Upper lobe of left lung (tissue), 6 donors: ENCODE data around the gene CNIH2. TPM values are rescaled to one million over a fixed set of nuclear protein-coding genes. Genes with fewer than 3 reads are reported as not detected.
A peak's percentile ranks its signal among the peaks of the same experiment; 100 is the strongest.

ENCODE experiments used
- ATAC-seq, 2 donors: fragments of 200-7000 bp; cut with Tn5 transposase; one replicate each; pipeline ENCODE4 v1.9.1; 2022; ENCODE audit warnings: mild to moderate bottlenecking in 2 of 2, moderate library complexity in 2 of 2; ENCODE audit not compliant: low FRiP score in 2 of 2
- DNase-seq, 2 donors: peaks; one replicate each; pipeline ENCODE4 v3.0.0-alpha.2; 2019 to 2020
- H3K27ac ChIP-seq, 4 donors: fragments of 200-600 bp; sonication (generic); one replicate each; pipeline ENCODE4 v1.5.1; 2016 to 2019
- H3K27me3 ChIP-seq, 4 donors: fragments of 200-600 bp; sonication (generic); one replicate each; pipeline ENCODE4 v1.5.1; 2017 to 2019
- H3K36me3 ChIP-seq, 4 donors: fragments of 200-600 bp; sonication (generic); one replicate each; pipeline ENCODE4 v1.5.1; 2016 to 2019
- H3K4me1 ChIP-seq, 4 donors: fragments of 200-600 bp; sonication (generic); one replicate each; pipeline ENCODE4 v1.5.1; 2018 to 2019
- H3K4me3 ChIP-seq, 4 donors: fragments of 200-600 bp; sonication (generic); one replicate each; pipeline ENCODE4 v1.5.1; 2017 to 2019; ENCODE audit warnings: mild to moderate bottlenecking in 2 of 4, moderate library complexity in 1 of 4
- H3K9me3 ChIP-seq, 4 donors: fragments of 200-600 bp; sonication (generic); one replicate each; pipeline ENCODE4 v1.5.1; 2018 to 2019
- EP300 ChIP-seq, 4 donors: sonication (generic); formaldehyde crosslinking; IDR thresholded peaks; one replicate each; pipeline ENCODE4 v1.5.1; 2017; ENCODE audit warnings: antibody characterized with exemption in 4 of 4, control low read depth in 2 of 4
- POLR2A ChIP-seq, 4 donors: fragments of 450-650 bp; IDR thresholded peaks; one replicate each; pipeline ENCODE4 v1.5.1; 2016 to 2017; ENCODE audit warnings: antibody characterized with exemption in 4 of 4, mild to moderate bottlenecking in 2 of 4
- POLR2AphosphoS5 ChIP-seq, 2 donors: sonication (generic); formaldehyde crosslinking; IDR thresholded peaks; one replicate each; pipeline ENCODE4 v1.5.1; 2017; ENCODE audit warnings: antibody characterized with exemption in 2 of 2
- WGBS, 2 donors: methylation state at CpG; one replicate each; pipeline ENCODE4 v1.1.5; 2017 to 2018; 5-methylcytosine and 5-hydroxymethylcytosine counted together
- total RNA-seq, 6 donors: library from RNA; depleted of rRNA in 4 of 6; stranded (reverse); fragments of >200 nt in 4 of 6; gene quantifications; one replicate each; pipeline versions ENCODE4 v1.1.0 to v1.2.1, GENCODE V29; 2016 to 2021
- TF ChIP-seq, protein P1 (sequence below), 6 experiments: fragments of 450-650 bp in 4 of 6; fragments of 200-600 bp in 2 of 6; sonication (generic) in 2 of 6; IDR thresholded peaks; one replicate each; pipeline ENCODE4 v1.5.1; 2016 to 2019; ENCODE audit warnings: antibody characterized with exemption in 6 of 6
- donor health status: DM: no; HTN: no; CAD: no; lungs with moderate emphysema.
- donor health status: DM: no; HTN: yes; CAD: no; lungs with severe emphysema.

Gene CNIH2
- total RNA-seq, 6 donors from 2014 or later, result 1.4 to 2.0 (median 1.6) TPM; not detected in 2

DNA sequence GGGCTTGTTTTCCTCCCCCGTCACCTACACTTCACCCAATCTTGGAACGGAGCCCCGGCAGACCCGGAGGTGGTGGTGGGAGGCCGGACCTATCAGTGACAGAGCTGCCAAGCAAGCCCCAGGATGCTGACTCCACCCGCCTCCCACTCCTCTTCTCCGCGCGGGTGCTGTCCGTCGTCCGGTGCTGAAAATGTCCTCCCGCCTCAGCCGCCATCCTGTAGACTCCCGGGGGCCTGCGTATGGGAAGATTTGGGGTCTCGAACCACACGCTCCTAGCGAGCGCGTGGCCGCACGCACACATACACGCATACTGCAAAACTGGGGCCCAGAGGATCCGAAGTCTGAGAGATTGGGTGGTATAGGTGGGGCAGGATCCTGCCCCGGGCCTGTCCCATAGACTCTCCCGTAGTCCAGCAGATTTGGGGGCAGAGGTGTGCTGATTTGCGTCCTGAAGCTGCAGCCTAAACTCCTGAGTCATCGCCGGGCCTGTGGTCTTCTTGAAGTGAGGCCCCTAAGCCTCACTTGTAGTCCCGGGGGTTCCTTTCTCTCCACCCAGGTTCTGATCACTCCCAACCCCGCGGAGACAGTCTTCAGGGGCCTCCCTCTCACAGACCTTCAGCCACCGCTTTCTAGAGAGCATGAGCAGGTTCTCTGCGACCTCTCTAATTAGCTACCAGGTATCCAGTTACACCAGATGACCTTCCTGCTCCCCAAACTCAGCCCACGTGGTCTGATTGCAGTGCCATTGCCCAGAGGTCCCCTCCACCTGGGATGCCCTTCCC, 11.8 kb downstream of the CNIH2 start:
- Histone ChIP-seq H3K4me3 (peak overlapping the region; percentile 43 to 94 (median 77)), H3K27me3 (peaks cover 0 to 29% (median 9%) of the 10 kb centered on the region in 4 donors), H3K27ac (peak overlapping the region; percentile 90 to 94 (median 94)), H3K36me3 (peaks cover 0 to 16% (median 3%) of the 10 kb centered on the region in 4 donors), H3K9me3 (no peaks in the 10 kb centered on the region), H3K4me1 (peaks cover 23 to 45% (median 27%) of the 10 kb centered on the region in 4 donors)
- WGBS, 2 donors, result 6 to 18% methylated on average over 22 to 34 of the region's 36 CpGs
- ATAC-seq, result peak; percentile 72 to 77
- no peak for TF ChIP-seq POLR2AphosphoS5 (IDR thresholded peaks at IDR 0.05)
- TF ChIP-seq, protein P1, sequence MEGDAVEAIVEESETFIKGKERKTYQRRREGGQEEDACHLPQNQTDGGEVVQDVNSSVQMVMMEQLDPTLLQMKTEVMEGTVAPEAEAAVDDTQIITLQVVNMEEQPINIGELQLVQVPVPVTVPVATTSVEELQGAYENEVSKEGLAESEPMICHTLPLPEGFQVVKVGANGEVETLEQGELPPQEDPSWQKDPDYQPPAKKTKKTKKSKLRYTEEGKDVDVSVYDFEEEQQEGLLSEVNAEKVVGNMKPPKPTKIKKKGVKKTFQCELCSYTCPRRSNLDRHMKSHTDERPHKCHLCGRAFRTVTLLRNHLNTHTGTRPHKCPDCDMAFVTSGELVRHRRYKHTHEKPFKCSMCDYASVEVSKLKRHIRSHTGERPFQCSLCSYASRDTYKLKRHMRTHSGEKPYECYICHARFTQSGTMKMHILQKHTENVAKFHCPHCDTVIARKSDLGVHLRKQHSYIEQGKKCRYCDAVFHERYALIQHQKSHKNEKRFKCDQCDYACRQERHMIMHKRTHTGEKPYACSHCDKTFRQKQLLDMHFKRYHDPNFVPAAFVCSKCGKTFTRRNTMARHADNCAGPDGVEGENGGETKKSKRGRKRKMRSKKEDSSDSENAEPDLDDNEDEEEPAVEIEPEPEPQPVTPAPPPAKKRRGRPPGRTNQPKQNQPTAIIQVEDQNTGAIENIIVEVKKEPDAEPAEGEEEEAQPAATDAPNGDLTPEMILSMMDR (IDR thresholded peaks at IDR 0.05), result no peak
- no peak for TF ChIP-seq EP300 (IDR thresholded peaks at IDR 0.05)
- no peak for TF ChIP-seq POLR2A (IDR thresholded peaks at IDR 0.05)
- DNase-seq, result peak; percentile 71 to 90

DNA sequence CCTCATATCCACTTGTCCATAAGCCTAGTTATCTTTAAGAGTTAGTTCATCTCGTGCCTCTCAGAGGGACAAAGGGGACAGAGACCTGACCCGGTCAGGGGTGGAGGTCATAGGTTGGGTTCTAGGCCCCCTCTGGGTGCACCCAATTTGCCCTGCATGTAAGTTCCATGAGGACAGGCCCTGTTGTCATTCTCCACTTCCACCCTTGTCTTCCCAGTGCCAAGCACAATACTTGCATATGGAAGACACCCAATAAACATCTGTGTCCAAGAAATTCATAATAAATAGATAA, 12.3 kb downstream of the CNIH2 start:
- no peak overlapping the region for H3K27ac ChIP-seq
- H3K9me3 ChIP-seq, result no peaks in the 10 kb centered on the region
- H3K4me1 ChIP-seq, result peaks cover 23 to 45% (median 27%) of the 10 kb centered on the region in 4 donors
- ATAC-seq, result no peak
- TF ChIP-seq EP300 (IDR thresholded peaks at IDR 0.05) (no peak), POLR2AphosphoS5 (IDR thresholded peaks at IDR 0.05) (no peak), POLR2A (IDR thresholded peaks at IDR 0.05) (no peak)
- TF ChIP-seq, protein P1 (IDR thresholded peaks at IDR 0.05), result no peak
- peaks cover 0 to 11% (median 3%) of the 10 kb centered on the region in 4 donors for H3K36me3 ChIP-seq
- H3K4me3 ChIP-seq, result peak overlapping the region in 1 of 4 donors; percentile 79
- peaks cover 0 to 34% (median 9%) of the 10 kb centered on the region in 4 donors for H3K27me3 ChIP-seq
- DNase-seq, result no peak
- WGBS, 2 donors, result 64 to 74% methylated on average over 2 of the region's 2 CpGs

DNA sequence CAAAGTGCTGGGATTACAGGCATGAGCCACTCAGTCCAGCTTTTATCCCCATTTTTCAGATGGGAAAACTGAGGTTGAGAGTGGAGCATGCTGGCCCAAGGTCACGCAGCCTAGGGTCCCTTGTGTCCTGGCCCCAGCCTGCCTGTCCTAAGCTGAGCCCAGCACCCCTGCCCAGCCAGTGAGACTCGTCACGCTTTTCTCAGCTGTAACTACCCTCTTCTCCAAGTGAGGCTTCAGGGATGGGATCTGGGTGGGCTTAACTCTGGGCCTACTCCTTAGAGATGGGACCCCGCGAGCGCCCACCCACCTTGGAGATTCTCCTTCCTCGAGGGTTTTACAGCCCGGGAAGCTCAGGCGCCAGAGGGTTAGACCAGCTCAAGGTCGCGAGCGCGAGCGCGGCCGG, 13.3 kb downstream of the CNIH2 start:
- Histone ChIP-seq H3K36me3 (peaks cover 0 to 5% (median 0%) of the 10 kb centered on the region in 4 donors), H3K4me3 (peak overlapping the region in 3 of 4 donors; percentile 42 to 54 (median 45)), H3K27ac (no peak overlapping the region), H3K9me3 (no peaks in the 10 kb centered on the region), H3K27me3 (peaks cover 0 to 35% (median 9%) of the 10 kb centered on the region in 4 donors), H3K4me1 (peaks cover 23 to 45% (median 27%) of the 10 kb centered on the region in 4 donors)
- TF ChIP-seq POLR2A (IDR thresholded peaks at IDR 0.05), result no peak
- TF ChIP-seq, protein P1 (IDR thresholded peaks at IDR 0.05), result no peak
- TF ChIP-seq POLR2AphosphoS5 (IDR thresholded peaks at IDR 0.05), result no peak
- no peak for TF ChIP-seq EP300 (IDR thresholded peaks at IDR 0.05)
- DNase-seq (no peak), ATAC-seq (no peak)
- WGBS, 2 donors, result 18 to 29% methylated on average over 9 to 16 of the region's 16 CpGs

DNA sequence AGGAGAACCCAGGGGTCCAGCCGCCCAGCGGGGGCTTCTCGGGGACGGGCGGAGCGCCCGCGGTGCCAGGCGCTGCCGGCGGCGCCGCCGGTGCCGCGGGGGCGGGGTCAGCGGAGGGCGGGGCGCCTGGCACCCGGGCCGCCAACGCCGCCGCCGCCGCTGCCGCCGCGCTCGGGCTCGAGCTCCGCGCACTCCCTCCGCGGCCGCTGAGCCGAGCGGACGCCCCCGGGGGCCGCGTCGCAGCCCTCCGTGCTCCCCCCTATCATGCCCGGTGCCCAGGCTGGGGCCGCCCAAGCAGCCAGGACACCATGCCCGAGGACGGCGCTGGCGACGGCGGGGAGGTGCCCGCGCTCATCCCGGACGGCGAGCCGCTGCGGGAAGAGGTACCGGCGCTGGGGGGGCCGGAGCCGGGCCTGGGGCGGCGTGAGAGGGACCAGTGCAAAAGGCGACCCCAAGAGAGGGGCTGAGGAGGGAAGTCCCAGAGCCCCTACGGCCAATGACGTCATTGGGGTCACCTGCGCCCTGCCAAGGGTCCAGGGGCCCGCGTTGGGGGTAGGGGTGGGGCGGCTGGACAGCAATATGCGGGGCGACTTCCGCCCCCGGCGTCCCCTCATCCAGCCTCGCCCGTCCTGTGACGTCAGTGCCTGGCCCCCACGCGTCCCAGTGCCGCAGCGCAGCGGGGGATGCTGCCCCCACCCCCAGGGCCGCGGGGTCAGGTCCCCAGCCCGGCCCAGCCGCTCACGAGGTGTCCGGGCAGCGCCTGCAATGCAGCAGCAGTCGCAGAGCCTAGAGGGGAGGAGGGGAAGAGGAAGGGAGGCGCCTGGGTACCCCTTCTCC, 13.9 kb downstream of the CNIH2 start, which contains the start of gene TMEM151A:
TSS of gene TMEM151A (plus strand) at position 189 of the 837 bp plus-strand sequence. CDS start at position 309, 120 bp downstream.
- TF ChIP-seq EP300 (IDR thresholded peaks at IDR 0.05), result no peak
- TF ChIP-seq POLR2A (IDR thresholded peaks at IDR 0.05), result no peak
- TF ChIP-seq POLR2AphosphoS5 (IDR thresholded peaks at IDR 0.05), result no peak
- TF ChIP-seq, protein P1 (IDR thresholded peaks at IDR 0.05), result no peak
- H3K27ac ChIP-seq, result no peak within 1 kb of the TSS
- H3K36me3 ChIP-seq, result no peaks in the 10 kb centered on the region
- ATAC-seq (no peak), DNase-seq (peak in 1 of 2 donors; percentile 89)
- H3K4me1 ChIP-seq, result peaks cover 23 to 43% (median 27%) of the 10 kb centered on the region in 4 donors
- H3K4me3 ChIP-seq, result peak within 1 kb of the TSS; percentile 42 to 54 (median 45)
- 0 to 1% methylated on average over 1 to 47 of the region's 95 CpGs for WGBS, 2 donors
- peaks cover 0 to 35% (median 9%) of the 10 kb centered on the region in 4 donors for H3K27me3 ChIP-seq
- H3K9me3 ChIP-seq, result no peaks in the 10 kb centered on the region
